Sciatic nerve (tissue), 2 donors: ENCODE results near the gene CLEC16A. TPM values are rescaled to one million over a fixed set of nuclear protein-coding genes. Genes with fewer than 3 reads are reported as not detected.

Source experiments
- ATAC-seq: fragments of 200-7000 bp; cut with Tn5 transposase; one replicate; pipeline ENCODE4 v1.9.1; 2020; ENCODE audit warnings: mild to moderate bottlenecking, moderate library complexity
- DNase-seq: peaks from one replicate; pipeline ENCODE4 v3.0.0-alpha.2; 2020; ENCODE audit warnings: low spot score
- intact Hi-C: fragments of 100-400 bp; cut with DNase I; formaldehyde crosslinking; loops from one replicate; pipeline ENCODE4 v1.14.2; 2022
- total RNA-seq: library from RNA; stranded (reverse); fragmentation: NEBNext Ultra II Directional; extraction: Animal tissue kit (Norgen Biotek cat#: 25700); gene quantifications from one replicate; pipeline ENCODE4 v1.2.1, GENCODE V29; 2021
- donor health status: DM: no; HTN: no; CAD: no.
- donor health status: DM: no; HTN: no; CAD: no.

Gene CLEC16A
- total RNA-seq, 1 donor from 2014 or later: 39.4 TPM

DNA sequence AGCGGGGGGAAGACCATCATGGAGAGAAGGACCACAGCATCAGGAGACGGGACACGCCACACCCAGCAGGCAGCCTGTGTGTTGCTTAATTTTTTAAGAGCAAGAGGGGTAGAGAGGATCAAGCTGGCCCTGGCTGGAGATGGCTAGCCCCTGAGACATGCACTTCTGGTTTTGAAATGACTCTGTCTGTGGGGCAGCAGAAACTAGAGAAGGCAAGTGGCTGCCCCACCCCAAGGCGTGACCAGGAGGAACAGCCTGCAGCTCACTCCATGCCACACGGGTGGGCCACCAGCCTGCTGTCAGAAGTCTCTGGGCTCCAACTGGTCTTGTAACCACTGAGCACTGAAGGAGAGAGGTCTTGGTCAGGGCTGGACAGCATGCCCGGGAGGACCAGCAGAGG, 236.1 kb downstream of the CLEC16A start:
- intact Hi-C loops: no loop called here
- DNase-seq (no peak), ATAC-seq (no peak)

- DNase-seq (no peak), ATAC-seq (peak; percentile 20)
- intact Hi-C loops: no loop called here
Measured at GRCh38 chr16:11181242-11181898, 237.0 kb downstream of the CLEC16A start.

DNA sequence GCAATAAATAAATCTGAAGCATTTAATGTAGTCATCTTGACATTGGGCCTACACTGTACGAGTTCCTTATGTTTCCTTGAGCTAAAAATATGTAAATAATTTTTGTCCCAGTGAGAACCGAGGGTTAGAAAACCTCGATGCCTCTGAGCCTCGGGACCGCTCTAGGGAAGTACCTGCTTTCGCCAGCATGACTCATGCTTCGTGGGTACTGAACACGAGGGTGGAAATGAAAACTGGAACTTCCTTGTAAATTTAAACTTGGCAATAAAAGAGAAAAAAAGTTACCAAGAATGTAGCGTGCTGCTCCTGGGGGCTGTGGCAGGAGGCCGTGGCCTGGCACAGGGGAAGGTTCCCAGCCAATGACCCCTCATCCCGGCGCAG, 237.5 kb downstream of the CLEC16A start:
- intact Hi-C loops: no loop called here
- DNase-seq (no peak), ATAC-seq (peak; percentile 44)

DNA sequence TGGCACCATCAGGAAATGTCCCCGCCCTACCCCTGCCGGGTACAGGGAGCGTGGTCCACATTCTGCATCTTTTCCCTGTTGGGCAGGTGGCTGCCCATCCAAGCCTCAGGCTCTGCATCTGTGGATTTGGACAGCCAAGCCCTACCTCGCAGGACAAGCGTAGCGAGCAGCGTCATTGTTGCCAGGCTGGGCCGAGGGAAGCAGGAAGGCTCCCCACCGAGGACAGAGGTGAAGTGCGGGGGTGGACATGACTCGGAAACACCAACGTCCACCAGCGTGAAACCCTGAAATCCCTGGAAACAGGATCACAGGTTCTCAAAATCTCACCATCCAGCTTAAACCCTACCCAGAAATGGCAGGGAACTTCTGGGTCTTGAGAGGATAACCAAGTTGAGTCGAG, 238.0 kb downstream of the CLEC16A start:
- no peak for ATAC-seq
- intact Hi-C loops: no loop called here
- DNase-seq: no peak

GRCh38 chr16:11183035-11183812, 238.9 kb downstream of the CLEC16A start:
- no peak for DNase-seq
- intact Hi-C loops: no loop called here
- no peak for ATAC-seq

GRCh38 chr16:11183951-11184350, 239.6 kb downstream of the CLEC16A start:
- no peak for DNase-seq
- ATAC-seq: no peak
- intact Hi-C loops: no loop called here

DNA sequence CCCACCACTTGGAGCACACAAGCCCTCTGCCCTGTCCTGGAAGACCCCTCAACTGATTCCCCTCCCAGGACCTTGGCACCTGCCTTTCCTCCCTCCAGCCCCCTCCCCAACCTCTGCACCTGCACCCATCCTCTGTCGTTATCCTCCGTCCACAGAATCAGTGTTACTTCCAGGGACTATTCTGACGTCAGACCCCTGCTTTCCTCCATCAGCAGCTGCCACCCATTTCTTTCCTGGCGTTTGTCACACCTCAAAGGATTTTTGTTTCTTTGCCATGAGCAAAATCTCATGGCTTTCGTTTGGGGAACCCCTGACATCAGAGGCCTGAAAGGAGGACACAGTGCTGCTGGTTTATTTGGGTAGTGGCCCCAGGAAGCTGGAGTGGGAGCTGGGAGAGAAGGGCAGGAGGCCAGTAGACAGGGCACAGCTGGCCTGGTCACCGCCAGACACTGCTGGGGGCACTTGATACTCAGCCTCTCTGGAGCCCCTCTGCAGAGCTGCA, 243.2 kb downstream of the CLEC16A start:
- intact Hi-C loops: no loop called here
- ATAC-seq: no peak
- DNase-seq: no peak

GRCh38 chr16:11188801-11189740, 244.7 kb downstream of the CLEC16A start:
- intact Hi-C loops: no loop called here
- no peak for ATAC-seq
- DNase-seq: no peak

DNA sequence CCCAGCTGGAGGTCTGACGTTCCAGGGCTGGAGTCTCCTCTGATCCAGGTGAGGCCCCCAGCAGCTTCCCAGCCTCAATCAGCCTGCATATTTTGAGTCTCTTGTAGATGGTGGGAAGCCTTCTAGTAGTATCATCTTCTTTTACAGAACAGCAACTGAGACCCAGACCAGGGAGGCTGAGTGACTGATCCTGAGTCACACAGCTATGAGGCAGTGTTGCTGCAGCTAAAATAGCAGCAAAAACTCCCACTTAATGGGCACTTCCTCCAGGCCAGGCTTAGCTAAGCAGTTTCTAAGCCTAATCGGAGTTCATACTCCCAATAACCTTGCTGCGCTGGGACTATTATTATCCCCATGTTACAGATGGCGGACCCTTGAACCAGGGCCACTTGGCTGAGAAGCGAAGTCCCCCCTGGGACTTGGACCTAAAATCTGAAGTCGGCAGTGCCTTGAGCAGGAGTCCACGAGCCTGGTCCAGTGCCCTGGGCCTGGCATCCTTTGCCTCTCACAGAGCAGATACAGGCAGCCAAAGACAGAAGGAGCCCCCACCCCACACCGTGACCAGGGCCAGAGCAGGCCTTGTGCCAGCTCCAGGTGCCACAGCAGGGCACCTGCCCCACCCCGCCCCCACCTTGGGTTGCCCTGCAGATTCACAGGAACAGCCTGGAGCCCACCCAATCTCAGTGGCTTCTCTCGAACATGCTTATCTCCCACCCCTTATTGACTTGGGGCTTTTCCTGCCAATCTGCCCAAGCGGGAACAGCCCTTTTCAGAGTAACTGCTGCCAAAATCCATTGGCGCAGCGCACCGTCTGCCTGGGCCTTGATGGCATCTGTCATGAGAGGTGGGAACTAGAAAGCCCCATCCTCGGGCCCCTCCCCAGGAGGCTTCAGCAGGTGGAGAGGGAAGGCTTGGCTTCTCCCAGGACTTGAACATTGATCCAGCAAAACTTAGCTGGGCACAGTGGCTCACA, 246.5 kb downstream of the CLEC16A start:
- no peak for ATAC-seq
- DNase-seq: no peak
- intact Hi-C loops: no loop called here

DNA sequence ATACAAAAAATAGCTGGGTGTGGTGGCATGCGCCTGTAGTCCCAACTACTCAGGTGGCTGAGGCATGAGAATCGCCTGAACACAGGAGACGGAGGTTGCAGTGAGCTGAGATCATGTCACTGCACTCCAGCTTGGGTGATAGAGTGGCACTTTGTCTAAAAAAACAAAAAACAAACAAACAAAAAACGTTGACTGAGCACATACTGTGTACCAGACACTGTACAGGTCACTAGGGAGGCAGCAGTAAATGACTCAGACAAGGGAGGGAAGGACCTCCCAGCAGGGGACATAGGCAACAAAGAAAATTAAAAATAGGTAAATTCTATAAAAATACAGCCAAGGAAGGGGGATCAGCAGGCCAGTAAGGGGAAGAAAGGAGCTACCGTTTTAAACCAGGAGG, 247.3 kb downstream of the CLEC16A start:
- intact Hi-C loops: no loop called here
- DNase-seq (no peak), ATAC-seq (no peak)

- intact Hi-C loops: no loop called here
- no peak for ATAC-seq
- no peak for DNase-seq
Measured at GRCh38 chr16:11193494-11193893, 249.1 kb downstream of the CLEC16A start.

DNA sequence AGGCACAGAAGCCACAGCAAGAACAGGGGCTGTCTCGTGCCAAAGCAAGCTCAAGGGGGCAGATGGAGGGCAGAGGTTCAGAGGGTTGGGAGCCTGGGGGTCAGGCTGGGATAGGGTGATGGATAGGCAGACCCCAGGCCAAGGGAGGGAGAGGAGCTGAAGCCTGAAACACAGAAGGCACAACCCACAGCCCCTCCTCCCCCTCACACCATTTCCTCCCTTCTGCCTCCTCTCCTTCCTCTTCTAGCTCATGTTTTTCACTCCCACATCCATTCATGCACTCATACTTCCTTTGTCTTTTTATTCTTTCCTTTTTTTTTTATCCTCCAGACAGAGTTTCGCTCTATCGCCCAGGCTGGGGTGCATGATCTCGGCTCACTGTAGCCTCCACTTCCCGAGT, 250.5 kb downstream of the CLEC16A start:
- ATAC-seq (no peak), DNase-seq (no peak)
- intact Hi-C loops: no loop called here

GRCh38 chr16:11196286-11196828, 252.0 kb downstream of the CLEC16A start:
- intact Hi-C loops: no loop called here
- no peak for ATAC-seq
- no peak for DNase-seq

DNA sequence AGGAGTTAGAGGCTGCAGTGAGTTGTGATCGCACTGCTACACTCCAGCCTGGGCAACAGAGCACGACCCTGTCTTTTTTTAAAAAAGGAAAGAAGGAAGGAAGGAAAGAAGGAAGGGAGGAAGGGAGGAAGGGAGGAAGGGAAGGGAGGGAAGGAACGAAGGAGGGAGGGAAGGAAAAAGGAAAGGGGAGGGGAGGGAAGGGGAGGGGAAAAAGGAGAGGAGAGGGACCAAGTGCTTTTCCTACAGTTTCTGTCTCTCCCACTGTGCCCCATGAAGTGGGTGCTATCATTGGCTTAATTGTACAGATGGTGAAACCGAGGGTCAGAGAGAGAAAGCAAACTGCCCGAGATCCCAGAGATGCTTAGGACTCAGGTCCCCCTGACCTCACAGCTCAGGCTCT, 254.0 kb downstream of the CLEC16A start:
- no peak for DNase-seq
- intact Hi-C loops: no loop called here
- ATAC-seq: no peak

DNA sequence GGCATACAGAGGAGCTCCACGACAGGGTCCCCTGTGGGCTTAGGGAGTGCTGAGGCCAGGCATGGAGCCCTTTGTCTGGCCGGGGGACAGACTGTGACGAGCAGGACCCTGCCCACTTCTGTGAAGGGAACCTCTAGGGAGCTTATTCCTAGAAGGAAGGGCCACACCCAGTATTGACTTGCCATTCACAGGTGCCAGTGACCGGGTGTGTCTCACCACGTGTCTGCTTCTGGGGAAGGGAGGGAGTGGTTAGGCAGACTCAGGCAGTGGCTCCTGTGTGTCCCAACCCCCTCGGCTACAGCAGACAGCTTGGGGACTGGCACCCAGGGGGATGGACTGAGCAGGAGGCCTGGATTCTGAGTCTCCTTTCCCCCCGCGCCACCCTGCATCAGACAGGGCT, 254.5 kb downstream of the CLEC16A start:
- intact Hi-C loops: no loop called here
- DNase-seq (no peak), ATAC-seq (peak; percentile 23)

DNA sequence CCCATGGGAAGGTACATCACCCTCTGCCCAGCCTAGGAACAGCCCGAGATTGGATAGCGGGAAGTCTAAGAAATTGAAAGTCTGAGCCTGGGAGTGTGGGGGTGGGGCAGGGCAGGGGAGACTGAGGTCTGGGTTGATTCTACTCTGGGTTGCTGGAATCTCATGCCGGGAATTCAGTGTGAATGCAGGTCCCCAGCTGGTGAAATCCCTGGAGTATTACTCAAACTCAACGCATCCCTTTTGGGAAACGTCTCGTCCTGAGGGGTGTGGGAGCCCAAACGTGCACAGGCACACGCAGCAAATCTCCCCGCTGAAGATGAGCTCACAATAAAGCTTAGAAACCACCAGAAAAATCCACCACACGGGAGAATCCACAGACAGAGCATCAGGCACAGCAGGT, 256.2 kb downstream of the CLEC16A start:
- DNase-seq (no peak), ATAC-seq (no peak)
- intact Hi-C loops: no loop called here

DNA sequence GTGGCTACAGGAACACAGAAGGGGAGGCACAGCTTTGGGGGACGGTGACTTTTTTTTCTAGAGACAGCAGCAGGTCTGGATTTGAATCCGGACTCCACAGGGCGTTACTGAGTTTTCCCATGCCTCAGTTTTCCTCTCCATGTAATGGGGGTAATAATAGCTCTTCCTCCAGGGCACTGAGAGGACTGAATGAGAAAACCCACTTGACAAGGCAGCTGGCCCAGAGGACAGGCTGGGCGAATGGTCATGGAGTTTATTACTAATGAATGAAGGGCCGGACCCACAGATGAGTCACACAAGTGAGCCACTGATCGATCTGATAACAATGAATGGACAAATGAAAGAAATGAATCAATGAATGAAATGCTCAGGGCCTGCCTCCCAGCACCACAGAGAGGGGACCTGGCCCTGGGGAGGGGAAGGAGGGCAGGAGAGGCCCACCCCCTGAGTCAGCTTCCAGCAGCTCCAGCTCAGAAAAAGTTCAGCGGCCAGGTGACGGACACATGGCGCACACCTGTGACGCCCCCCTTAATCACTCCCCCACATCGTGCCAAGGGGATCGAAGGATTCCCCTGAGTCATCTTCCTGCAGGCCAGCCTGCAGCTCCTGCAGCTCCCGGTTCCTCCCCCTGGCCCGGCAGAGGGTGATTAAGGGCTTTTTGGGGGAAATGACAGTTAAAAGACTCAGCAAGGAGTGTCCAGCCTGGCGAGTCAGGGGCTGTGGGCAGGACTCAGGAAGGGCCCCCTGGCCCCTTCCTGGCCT, 257.3 kb downstream of the CLEC16A start:
- ATAC-seq: no peak
- no peak for DNase-seq
- intact Hi-C loops: no loop called here
